PFSK-1 (cell line): Measurements from ENCODE around the gene SWAP70.

Experiments used
- FOXP2 ChIP-seq: optimal IDR thresholded peaks from 2 replicates; pipeline ENCODE3; 2011; ENCODE audit warnings: borderline replicate concordance, control low read depth, inconsistent platforms; ENCODE audit not compliant: insufficient read depth; ENCODE audit errors: extremely low read length, extremely low read depth
- POLR2AphosphoS5 ChIP-seq: IDR thresholded peaks from 2 replicates; pipeline ENCODE4 v1.6.1; 2012; ENCODE audit warnings: low read depth, mild to moderate bottlenecking, control low read depth, low read length, moderate library complexity
- REST ChIP-seq, 2 experiments: IDR thresholded peaks; 2 replicates each; pipeline versions ENCODE4 v1.6.1 to v1.8.0; 2011 to 2012; ENCODE audit warnings: low read depth in 2 of 2, low read length in 2 of 2, control low read depth in 1 of 2, inconsistent platforms in 1 of 2, mild to moderate bottlenecking in 1 of 2, moderate library complexity in 1 of 2; ENCODE audit not compliant: insufficient read depth in 1 of 2
- SIN3A ChIP-seq: IDR thresholded peaks from 2 replicates; pipeline ENCODE4 v1.6.1; 2012; ENCODE audit warnings: mild to moderate bottlenecking, low read length, moderate library complexity, borderline replicate concordance; ENCODE audit not compliant: insufficient read depth
- TAF1 ChIP-seq: IDR thresholded peaks from 2 replicates; pipeline ENCODE4 v1.6.1; 2012; ENCODE audit warnings: low read length, control low read depth, borderline replicate concordance; ENCODE audit not compliant: insufficient read depth

DNA sequence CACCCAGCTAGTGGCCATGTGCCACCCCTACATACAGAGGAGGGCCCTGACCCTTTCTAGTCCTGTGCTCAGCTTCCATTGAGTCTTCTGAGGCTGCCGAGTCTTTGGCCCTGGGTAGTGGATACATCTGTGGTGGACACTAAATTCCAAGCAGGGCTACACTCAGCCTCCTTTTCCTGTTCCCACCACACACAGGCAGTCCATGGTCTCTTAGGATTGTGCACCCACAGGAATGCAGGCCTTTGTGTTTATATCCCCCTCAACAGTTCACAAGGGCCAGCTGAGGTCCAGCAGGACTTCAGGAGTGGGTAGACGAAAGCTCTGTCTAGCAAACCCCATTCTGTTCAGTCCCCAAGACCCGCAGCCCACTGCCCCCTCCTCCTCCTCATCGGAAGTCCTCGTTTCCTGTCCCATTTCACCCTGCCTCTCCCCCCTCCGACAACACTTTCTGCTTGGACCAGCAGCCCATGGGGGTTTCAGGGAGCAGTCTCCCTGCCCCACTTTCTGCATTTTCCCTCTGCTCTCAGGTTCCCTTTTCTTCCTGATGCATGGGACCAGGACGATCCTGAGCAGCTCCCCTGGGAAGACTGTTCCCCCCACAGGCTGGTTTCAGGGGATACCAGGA lies 91.8 kb downstream of the SWAP70 start:
- TF ChIP-seq POLR2AphosphoS5 (no peak), FOXP2 (no peak), SIN3A (no peak), REST (IDR thresholded peaks at IDR 0.05; ENCODE audit: insufficient read depth in 1 of 2, low read depth in 2 of 2, low read length in 2 of 2) (no peak), TAF1 (no peak)
